Dedifferentiated amniotic fluid mesenchymal stem cell (primary cell): Measurements from ENCODE around the gene DTWD1.
"Not testable (repeated sequence)": the region's sequence is repeated elsewhere in the genome, so short reads cannot be mapped to it uniquely, and the experiment has no call there.

ENCODE experiments used
- DNase-seq: peaks from one replicate; pipeline ENCODE4 v3.0.0-alpha.2; 2016; ENCODE audit errors: extremely low spot score

The DTWD1 gene, protein sequence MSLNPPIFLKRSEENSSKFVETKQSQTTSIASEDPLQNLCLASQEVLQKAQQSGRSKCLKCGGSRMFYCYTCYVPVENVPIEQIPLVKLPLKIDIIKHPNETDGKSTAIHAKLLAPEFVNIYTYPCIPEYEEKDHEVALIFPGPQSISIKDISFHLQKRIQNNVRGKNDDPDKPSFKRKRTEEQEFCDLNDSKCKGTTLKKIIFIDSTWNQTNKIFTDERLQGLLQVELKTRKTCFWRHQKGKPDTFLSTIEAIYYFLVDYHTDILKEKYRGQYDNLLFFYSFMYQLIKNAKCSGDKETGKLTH

DNA sequence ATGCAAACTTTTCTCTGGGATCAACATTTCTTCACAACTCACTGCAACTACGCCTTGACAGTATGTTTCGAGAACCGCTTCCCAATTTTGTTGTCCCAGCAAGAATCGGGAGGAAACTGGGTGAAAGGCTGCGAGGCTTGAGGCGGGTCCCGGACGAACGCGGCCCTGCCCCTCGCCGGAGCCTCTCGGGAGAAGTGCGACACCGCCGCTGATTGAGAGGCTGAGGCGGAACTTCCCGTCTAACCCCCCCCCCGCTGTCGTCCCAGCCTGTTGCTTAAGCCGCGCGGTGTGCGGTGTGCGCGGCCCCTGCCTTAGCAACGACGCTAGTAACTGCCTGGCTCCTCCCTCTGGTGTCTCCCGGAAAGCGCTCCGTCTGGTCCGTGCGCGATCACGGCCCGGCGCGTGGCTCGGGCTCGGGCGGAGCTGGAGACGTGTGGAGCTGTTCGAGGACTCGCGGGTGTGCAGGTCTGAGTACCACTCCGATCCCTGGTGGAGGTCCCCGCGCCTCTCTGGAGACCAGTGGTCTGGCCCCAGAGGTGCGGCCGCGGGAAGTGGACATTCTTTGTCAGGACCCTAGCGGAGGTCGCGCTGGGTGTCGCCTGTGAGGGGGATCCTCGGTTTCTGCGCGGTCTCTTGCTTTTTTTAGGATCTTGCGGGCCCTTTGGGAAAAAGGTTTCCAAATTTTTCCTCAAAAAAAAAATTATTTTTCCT lies at the start of gene DTWD1, which contains the start of gene FAM227B:
DTWD1 (plus strand) TSS at position 391 of the 711 bp plus-strand sequence. CDS start 4,120 bp downstream, outside the sequence.
FAM227B (minus strand) TSS at position 161 of the 711 bp plus-strand sequence. CDS start 5,647 bp downstream, outside the sequence.
- DNase-seq: peak; percentile 98

DNA sequence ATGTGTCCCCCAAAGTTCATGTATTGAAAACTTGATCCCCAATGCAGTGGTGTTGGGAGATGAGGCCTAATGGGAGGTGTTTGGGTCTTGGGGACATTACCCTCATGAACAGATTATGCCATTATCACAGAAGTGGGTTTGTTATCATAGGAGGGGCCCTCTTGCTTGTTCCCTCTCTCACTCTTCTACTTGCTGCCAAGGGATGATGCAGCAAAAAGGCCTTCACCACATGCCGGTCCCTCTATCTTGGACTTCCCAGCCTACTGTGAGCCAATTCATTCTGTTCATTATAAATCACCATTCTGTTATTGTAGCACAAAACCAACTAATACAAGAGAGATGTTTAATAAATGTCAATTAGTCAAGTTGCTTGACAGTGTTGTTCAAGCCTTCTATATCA lies 47.4 kb upstream of the DTWD1 start:
- no peak for DNase-seq

DNA sequence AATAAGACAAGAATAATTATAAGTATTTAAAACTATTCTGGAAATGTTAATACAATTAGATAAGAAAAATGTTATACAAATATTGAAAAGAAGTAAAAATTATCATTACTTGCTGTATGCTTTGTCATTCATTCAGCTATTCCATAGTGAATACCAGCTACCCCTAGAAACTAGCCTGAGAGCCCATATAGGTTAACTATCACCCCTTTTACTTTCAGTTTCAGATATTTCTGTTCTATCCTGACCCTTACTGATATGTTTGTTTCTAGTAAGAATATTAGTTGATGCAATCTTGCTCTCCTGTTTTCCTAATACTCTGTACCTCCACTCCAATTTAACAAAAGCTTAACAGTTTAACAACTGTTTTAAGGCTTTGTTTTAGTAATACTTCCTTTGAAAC lies 31.8 kb upstream of the DTWD1 start:
- DNase-seq: no peak

DNA sequence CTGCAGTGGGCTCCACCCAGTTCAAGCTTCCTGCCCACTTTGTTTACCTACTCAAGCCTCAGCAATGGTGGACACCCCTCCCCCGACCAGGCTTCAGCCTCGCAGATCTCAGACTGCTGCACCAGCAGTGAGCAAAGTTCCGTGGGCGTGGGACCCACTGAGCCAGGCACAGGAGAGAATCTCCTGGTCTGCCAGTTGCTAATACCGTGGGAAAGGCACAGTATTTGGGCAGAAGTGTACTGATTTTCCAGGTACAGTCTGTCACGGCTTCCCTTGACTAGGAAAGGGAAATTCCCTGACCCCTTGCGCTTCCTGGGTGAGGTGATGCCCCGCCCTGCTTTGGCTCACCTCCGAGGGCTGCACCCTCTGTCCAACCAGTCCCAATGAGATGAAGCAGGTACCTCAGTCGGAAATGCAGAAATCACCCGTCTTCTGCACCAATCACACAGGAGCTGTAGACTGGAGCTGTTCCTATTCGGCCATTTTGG lies 28.0 kb upstream of the DTWD1 start:
- not testable (repeated sequence) for DNase-seq

DNA sequence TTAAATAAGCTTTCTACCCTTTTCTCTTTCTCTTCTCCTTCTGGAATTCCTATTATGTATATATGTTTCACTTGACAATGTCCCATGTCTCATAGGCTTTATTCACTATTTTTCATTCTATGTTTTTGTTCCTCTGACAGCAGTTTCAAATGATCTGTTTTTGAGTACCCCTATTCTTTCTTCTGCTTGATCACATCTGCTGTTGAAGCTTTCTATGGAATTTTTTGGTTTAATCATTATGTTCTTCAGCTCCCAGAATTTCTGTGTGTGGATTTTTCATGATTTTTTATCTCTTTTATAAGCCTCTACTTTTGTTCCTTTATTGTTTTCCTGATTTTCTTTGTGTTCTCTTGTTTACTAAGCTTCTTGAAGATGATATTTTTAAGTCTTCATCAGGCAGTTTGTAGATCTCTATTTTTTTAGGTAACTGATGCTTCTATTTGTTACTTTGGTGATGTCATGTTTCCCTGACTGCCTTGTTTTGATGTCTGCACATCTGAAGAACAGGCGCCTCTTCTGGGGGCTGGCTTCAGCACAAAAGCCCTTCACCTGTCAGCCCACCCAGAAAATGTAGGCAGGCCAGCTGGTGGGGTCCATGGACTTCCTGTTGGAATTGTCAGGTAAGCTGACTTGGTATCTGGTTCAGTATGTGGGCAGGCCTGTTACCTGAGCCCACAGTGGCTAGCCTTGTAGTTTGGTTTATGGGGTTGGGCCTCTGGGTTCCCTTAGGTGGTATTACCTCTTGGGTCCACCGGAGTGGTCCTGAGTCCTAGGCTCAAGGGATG lies 16.0 kb upstream of the DTWD1 start:
- no peak for DNase-seq

DNA sequence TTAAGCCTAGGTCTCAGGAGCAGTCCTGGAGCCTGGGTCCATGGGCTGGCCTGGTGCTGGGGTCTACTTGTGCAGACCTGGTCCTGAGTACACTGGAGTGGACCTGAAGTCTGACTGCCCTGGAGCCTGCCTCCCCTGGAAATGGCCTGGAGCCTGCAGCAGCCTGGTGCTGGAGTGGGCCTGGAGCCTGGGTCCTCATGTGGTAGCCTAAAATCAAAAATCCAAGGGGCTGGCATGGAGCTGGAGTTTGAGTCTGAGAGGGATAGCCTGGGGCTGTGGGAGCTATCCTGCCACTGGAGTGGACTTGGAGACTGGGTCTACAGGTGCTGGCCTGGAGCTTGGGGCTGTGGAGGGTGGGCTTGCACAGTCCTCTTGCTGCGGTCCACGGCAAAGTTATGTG lies 15.3 kb upstream of the DTWD1 start:
- no peak for DNase-seq

DNA sequence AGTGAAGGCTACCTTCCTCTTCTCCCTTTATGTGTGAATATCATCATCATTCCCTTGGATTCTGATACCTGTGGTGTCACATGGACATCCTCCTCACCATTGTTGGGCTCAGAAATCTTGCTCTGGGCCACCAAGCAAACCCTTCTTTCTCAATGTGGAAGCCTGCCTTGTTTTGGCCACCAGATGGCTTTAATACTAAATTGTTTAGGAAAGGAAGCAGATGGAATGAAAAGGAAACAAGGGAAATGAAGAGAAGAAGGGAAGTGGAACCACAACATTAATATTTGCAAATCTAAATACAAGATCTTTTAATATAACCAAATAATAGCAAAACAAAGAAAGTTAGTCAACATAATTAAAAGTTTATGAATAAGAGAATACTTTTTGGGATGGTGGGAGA lies 14.3 kb upstream of the DTWD1 start:
- DNase-seq: no peak

DNA sequence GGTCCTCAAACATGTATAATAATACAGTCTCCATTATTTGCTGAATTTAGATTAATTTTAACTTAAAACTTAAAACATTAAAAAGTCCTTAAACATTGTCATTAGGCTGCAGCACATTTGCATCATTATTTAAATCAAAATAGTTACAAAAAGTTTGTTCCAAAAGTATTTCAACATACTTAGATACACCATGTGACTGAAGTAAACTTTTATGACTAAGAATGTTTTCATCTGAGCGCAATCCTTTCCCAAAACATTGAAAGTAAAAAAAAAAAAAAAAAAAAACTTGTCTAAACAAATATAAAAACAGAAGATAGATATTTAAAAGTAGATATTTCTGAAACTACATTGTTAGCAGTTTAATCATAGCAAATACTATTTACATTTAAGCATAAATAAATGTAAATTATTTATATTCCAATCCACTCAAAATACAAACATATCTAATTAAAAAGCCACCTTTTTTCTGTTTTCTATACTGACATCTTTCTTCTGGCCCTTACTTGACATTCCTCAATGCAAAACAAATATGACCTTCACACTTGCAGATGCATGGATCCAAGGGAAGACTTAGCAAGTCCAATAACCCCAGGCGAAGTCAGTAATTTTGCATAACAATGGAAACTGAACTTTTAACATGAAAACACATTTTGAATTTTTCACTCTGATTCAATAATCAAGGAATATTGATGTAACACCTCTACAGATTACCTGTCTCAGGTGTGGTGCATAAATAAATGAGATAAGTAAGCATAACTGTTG lies 10.5 kb upstream of the DTWD1 start:
- DNase-seq: no peak

DNA sequence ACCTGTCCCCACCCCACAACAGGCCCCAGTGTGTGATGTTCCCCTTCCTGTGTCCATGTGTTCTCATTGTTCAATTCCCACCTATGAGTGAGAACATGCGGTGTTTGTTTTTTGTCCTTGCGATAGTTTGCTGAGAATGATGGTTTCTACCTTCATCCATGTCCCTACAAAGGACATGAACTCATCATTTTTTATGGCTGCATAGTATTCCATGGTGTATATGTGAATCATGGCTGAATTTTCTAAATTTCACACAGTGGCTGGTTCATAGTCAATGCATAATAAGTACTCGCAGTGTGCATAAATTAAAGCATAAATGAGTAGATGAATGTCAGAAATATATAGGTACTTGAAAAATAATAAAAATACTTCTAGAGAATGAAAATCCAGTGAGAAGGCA lies 8.6 kb upstream of the DTWD1 start:
- not testable (repeated sequence) for DNase-seq

DNA sequence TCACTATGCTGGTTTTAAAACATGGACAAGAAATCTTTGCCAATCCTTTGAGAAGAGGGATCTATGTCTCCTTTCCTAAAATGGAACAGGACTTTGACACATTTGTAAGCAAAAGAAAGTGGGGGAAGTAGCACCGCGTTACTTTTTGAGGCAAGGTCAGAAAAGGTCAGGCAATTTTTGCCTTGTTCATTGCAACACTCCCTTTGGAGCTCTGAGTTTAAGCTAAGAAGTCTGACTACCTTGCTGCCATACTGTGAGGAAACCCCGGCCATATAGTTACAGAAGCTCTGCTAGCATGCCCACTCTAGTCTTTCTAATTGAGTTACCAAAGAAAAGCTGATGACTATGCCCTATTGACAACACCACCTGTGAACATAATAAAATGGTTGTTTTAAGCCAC lies 1.6 kb upstream of the DTWD1 start:
- DNase-seq: no peak

DNA sequence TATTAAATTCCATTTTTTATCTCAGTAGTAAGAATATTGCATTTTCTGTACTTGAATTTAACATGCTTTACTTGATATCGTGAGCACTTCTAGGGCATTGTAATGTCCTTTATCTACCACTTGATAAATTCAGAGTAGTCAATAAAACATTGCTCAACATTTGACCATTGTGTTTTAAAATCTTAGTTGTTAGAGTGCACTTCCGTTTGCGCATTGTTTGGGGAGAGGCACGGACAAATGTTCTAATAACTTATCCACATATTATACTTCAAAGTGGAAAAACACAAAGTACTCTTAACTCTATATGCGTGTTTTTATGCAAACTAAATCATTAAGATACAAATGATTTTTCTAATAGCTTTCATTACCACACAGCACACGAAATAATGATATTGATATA lies 649 bp upstream of the DTWD1 start:
- no peak for DNase-seq

DNA sequence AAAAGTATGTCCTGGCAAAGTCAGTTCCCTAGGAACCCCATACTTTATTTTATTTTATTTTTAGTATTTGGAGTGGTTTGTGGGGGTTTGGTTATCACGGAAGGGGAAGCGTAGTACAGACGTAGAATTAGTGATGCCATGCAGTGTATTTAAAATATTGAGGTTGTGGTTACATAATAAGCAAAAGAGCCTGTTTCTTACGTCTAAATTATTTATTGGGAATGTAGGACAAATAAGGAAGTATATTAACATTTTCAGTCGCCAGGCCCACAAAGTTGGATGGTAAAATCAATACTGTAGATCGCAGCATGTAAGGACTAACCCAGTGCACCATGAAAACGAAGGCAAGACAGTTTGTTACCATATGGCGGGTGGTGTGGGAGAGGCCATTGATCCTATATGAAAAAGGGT lies 558 bp downstream of the DTWD1 start:
- DNase-seq: no peak

DNA sequence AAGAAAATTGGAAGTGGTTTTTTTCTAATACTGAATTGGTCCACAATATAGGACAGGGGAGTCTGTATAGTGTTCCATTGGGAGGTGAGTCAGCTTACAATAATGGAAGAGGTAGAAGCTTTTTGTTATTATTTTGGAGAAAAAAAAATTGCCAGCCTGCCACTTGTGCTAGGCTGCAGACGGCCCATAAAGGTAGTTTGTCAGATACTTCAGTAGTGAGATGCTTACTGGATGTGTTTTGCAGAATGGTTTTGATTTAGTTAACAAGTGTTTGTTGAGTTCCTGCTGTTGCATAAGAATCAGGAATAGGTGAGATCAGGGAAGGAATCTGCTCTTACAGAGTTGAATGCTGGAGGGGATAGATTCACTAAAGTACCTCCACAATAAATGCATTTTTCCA lies 1.0 kb downstream of the DTWD1 start:
- no peak for DNase-seq

DNA sequence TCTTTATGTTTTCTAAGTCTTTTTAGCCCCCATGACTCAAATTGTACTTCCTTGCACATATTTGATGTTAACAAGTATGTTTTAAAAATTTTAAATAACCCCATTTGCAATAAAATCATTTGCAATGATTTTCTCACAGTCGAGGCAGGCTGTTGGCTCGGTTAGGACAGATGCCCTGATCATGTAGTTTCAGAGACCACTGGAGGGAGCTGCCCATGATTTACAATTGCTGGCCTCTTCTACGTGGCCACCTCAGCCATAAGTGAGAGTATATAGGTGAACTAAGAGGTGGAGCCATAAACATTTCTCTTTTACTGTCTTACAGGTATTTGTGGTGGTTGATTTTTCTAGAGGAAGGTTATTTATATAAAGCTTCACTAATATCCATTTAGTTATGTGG lies 1.7 kb downstream of the DTWD1 start:
- no peak for DNase-seq

DNA sequence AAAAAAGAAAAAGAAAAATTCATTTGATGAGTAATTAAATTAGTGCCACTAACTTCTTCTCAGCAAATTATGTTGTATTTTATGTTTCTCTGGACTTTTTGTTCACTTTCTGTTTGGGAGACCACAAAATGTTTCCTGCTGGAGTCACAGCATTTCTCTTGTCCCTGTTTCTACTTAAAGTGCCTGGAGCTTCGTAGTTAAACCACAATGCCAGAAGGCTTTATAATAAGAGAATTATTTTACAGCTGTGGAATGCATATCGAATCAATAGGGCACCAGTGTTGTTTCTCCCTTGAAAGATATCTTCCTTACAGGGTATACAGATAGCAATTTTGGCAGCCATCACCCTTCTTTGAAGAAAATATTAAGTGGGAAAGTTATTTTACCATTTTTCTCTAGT lies 3.2 kb downstream of the DTWD1 start:
- DNase-seq: peak; percentile 89

DNA sequence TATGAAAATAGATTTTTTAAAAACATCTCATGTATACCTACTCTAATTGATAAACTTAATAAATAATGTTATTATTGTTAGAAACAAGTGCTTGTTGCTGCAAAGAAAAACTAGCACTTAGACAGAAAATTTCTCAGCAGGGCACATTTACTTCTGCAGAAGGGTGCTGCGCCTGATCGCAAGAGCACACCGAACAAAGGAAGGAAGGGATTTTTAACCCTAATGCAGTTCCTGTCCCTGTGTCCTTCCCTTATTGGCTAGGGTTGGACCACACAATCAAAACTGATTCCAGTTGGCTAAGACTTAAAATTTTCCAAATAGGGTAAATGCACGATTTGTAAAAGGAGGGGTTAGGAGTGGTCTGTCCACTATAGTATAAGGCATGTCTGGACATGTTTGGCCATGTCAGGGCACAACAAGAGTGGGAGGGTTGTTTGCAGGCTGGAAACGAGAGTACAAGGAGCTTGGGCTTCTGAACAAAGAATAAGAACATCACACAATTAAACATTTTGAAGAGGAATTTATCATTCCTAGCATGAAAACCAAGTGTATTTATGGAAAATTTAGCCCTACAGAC lies 4.7 kb downstream of the DTWD1 start:
- no peak for DNase-seq

DNA sequence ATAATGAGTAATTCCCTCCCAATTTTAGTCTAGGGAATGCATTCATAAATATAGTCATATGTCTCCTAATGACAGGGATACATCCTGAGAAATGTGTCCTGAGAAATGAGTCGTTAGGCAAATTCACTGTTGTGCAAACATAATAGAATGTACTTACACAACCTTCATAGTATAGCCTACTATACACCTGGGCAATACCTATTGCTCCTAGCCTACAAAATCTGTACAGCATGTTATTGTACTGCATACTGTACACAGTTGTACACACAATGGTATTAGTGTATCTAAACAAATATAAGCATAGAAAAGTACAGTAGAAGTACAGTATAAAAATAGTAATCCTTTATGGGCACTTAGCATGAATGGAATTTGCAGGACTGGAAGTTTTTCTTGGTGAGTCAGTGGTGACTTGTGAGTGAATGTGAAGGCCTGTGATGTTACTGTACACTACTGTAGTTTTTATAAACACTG lies 6.6 kb downstream of the DTWD1 start:
- peak; percentile 88 for DNase-seq

DNA sequence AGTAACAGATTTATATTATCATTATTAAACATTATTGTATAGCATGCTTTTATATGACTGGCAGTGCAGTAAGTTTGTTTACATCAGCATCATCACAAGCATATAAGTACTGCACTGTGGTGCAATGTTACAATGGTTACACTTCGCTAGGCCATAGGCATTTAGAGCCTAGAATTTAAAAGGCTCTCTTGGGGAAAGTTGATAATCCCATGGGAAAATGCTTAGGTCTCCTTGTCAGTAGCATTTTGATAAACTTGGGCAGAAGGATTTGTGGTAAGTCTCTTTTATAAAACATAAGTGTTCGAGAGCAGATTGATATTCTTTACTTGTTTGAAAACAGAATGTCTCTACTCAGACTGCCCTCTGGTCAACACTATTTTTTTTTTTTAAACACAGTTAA lies 7.5 kb downstream of the DTWD1 start:
- DNase-seq: no peak

DNA sequence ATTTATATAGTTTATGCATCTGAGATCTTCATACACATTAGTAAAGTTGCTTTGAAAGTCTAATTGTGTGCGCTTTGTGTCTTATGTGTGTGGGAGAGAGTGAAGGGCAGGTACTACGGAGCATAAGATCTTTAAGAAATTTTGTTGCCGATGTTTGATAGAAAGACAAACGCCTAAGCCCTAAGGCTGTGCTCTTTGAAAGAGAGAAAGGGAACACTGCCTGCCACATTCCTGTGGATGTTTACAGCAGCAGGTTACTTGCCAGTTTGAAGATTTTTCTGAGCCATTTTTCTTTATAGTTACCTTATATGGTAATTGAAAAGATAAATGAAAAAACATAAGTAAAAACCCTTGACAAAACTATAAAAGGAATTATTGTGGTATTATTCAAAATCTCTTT lies 17.0 kb downstream of the DTWD1 start:
- no peak for DNase-seq

DNA sequence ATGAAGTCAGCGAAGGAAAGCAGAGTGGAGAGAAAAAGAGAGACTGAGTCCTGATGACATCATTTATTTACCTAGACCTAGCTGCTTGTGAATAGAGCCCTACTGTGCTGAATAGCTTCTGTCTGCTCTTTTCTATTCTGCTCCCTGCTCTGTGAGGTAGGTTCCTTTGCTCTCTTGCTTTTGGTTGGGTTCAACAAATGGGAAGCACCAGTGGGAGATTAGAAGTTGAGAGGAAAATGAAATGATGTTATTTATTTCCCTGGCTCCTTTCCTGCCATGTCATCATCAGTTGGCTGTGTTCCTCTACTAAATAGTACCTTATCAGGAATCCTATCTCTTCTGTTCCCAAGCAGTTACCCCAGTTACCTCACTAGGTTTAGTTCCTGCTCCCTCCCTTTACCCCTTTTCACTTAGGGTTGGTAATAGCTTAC lies 23.5 kb downstream of the DTWD1 start:
- DNase-seq: no peak

DNA sequence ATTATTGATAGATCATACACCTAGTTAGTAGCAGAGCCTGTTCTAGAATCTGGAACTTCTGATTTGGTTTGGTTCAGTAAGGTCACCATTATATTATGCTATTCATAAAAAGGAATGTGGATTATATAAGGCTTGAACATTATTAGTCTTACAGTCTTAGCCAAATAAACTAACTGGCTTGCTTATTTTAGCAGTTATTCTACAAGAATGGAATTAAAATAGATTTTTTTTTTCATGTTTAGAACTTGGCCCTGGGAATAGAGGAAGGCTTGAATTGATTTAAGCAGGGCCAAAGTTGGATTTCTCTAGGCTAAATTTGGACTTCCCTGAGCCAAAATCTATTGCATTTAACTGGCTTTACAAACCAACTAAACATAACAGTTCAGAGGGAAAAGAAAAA lies 24.4 kb downstream of the DTWD1 start:
- DNase-seq: no peak
